Heart left ventricle (tissue), 13 donors: ENCODE results near the gene SNCG.

Source experiments
- CTCF ChIP-seq, 12 donors: fragments of 200-600 bp; sonication (generic) in 4 of 12; IDR thresholded peaks; one replicate each; pipeline versions ENCODE4 v1.5.0 to v1.8.0; 2018 to 2022; ENCODE audit warnings: antibody characterized with exemption in 12 of 12, mild to moderate bottlenecking in 5 of 12
- POLR2A ChIP-seq, 2 donors: fragments of 450-650 bp; IDR thresholded peaks; one replicate each; pipeline ENCODE4 v1.6.1; 2017; ENCODE audit warnings: antibody characterized with exemption in 2 of 2, mild to moderate bottlenecking in 2 of 2, moderate library complexity in 2 of 2
- donor health status: ischemic (EF 13 %, LVEDD 7.1; RV severe dilation, severe dysfunction).
- donor health status: DM: no; HTN: yes; CAD: no.
- donor health status: DM: no; HTN: no; CAD: no.
- donor health status: ischemic (EF 25% LVEDD 6.9; RV normal size, moderate dysfunction).
- donor health status: ischemic (EF 25% LVEDD 5.7; RV mildly dilated, moderate dysfunction).
- donor health status: ischemic (EF 35%, LVEDD 5.7; RV mildly dilated, moderate dysfunction).
- donor health status: nonischemic (EF 11% LVEDD 7.7; RV severe dilation, severe dysfunction).
- donor health status: DM: yes; HTN: yes; CAD: no.
- donor health status: PGD.
- donor health status: ischemic (EF 29% LVEDD 5.4; RV normal size, mild dysfunction).
- donor health status: nonischemic (EF 23%, LVEDD 6.1; RV moderate dilation, normal function).

GRCh38 chr10:86953747-86954680 lies 4.4 kb upstream of the SNCG start:
- TF ChIP-seq CTCF (IDR thresholded peaks at IDR 0.05) (no peak), POLR2A (IDR thresholded peaks at IDR 0.05) (no peak)
